ENCODE results near the gene FRAS1. TPM values are rescaled to one million over a fixed set of nuclear protein-coding genes. Genes with fewer than 3 reads are reported as not detected.

FRAS1 gene
- total RNA-seq, 1 donor from 2014 or later: 18.9 TPM

- no peak for TF ChIP-seq CTCF (IDR thresholded peaks at IDR 0.05)
- H3K27ac Mint-ChIP-seq (ENCODE audit: unreplicated experiment): no peak overlapping the region
Measured at GRCh38 chr4:78426972-78427371, 369.8 kb downstream of the FRAS1 start.

GRCh38 chr4:78428996-78429395, 371.9 kb downstream of the FRAS1 start:
- H3K36me3 Mint-ChIP-seq (ENCODE audit: low read depth): no peaks in the 10 kb centered on the region
- H3K9me3 Mint-ChIP-seq (ENCODE audit: low read depth): no peaks in the 10 kb centered on the region
- no peak for DNase-seq (ENCODE audit: low spot score)
- H3K27ac Mint-ChIP-seq (ENCODE audit: unreplicated experiment): no peak overlapping the region
- no peak for TF ChIP-seq CTCF (IDR thresholded peaks at IDR 0.05)
- no peaks in the 10 kb centered on the region for H3K27me3 Mint-ChIP-seq (ENCODE audit: low read depth)
- H3K4me3 Mint-ChIP-seq (ENCODE audit: unreplicated experiment): no peak overlapping the region
- H3K4me1 Mint-ChIP-seq (ENCODE audit: low read depth): peaks cover 7% of the 10 kb centered on the region

More at GRCh38 chr4:78426972-78427371, 369.8 kb downstream of the FRAS1 start:
- Mint-ChIP-seq H3K4me1 (ENCODE audit: low read depth) (no peaks in the 10 kb centered on the region), H3K4me3 (ENCODE audit: unreplicated experiment) (no peak overlapping the region), H3K36me3 (ENCODE audit: low read depth) (peaks cover 4% of the 10 kb centered on the region), H3K9me3 (ENCODE audit: low read depth) (no peaks in the 10 kb centered on the region), H3K27me3 (ENCODE audit: low read depth) (no peaks in the 10 kb centered on the region)
- DNase-seq (ENCODE audit: low spot score): no peak

- Mint-ChIP-seq H3K27ac (ENCODE audit: unreplicated experiment) (no peak overlapping the region), H3K27me3 (ENCODE audit: low read depth) (no peaks in the 10 kb centered on the region), H3K4me1 (ENCODE audit: low read depth) (peaks cover 7% of the 10 kb centered on the region), H3K36me3 (ENCODE audit: low read depth) (peaks cover 2% of the 10 kb centered on the region), H3K4me3 (ENCODE audit: unreplicated experiment) (no peak overlapping the region), H3K9me3 (ENCODE audit: low read depth) (no peaks in the 10 kb centered on the region)
- DNase-seq (ENCODE audit: low spot score): no peak
- no peak for TF ChIP-seq CTCF (IDR thresholded peaks at IDR 0.05)
Measured at GRCh38 chr4:78432896-78433295, 375.8 kb downstream of the FRAS1 start.

- Mint-ChIP-seq H3K27me3 (ENCODE audit: low read depth) (no peaks in the 10 kb centered on the region), H3K4me3 (ENCODE audit: unreplicated experiment) (no peak overlapping the region), H3K27ac (ENCODE audit: unreplicated experiment) (no peak overlapping the region), H3K36me3 (ENCODE audit: low read depth) (peaks cover 12% of the 10 kb centered on the region), H3K4me1 (ENCODE audit: low read depth) (peaks cover 6% of the 10 kb centered on the region), H3K9me3 (ENCODE audit: low read depth) (no peaks in the 10 kb centered on the region)
- DNase-seq (ENCODE audit: low spot score): no peak
- TF ChIP-seq CTCF (IDR thresholded peaks at IDR 0.05): no peak
Measured at GRCh38 chr4:78437608-78438088, 380.5 kb downstream of the FRAS1 start.

GRCh38 chr4:78439328-78439727, 382.2 kb downstream of the FRAS1 start:
- no peak for DNase-seq (ENCODE audit: low spot score)
- peaks cover 12% of the 10 kb centered on the region for H3K36me3 Mint-ChIP-seq (ENCODE audit: low read depth)
- no peak overlapping the region for H3K4me3 Mint-ChIP-seq (ENCODE audit: unreplicated experiment)
- H3K9me3 Mint-ChIP-seq (ENCODE audit: low read depth): no peaks in the 10 kb centered on the region
- no peak for TF ChIP-seq CTCF (IDR thresholded peaks at IDR 0.05)
- no peak overlapping the region for H3K27ac Mint-ChIP-seq (ENCODE audit: unreplicated experiment)
- no peaks in the 10 kb centered on the region for H3K27me3 Mint-ChIP-seq (ENCODE audit: low read depth)
- H3K4me1 Mint-ChIP-seq (ENCODE audit: low read depth): no peaks in the 10 kb centered on the region
